GM18873 (cell line): ENCODE results near the gene GSE1.

Experiments
- ATAC-seq: cut with Tn5 transposase; IDR thresholded peaks from one replicate; pipeline ENCODE4 v1.9.1; 2021; ENCODE audit warnings: mild to moderate bottlenecking, moderate library complexity, moderate number of reproducible peaks; ENCODE audit not compliant: unreplicated experiment, low FRiP score

Gene GSE1

GRCh38 chr16:85603203-85603755, 9.8 kb upstream of the GSE1 start:
- no peak for ATAC-seq

- no peak for ATAC-seq
Measured at GRCh38 chr16:85604145-85604705, 8.9 kb upstream of the GSE1 start.

GRCh38 chr16:85605051-85605911, 7.8 kb upstream of the GSE1 start:
- ATAC-seq, result no peak

GRCh38 chr16:85605912-85606841, 6.9 kb upstream of the GSE1 start:
- ATAC-seq, result no peak

- ATAC-seq, result no peak
Measured at GRCh38 chr16:85606904-85607303, 6.2 kb upstream of the GSE1 start.

GRCh38 chr16:85607321-85607765, 5.8 kb upstream of the GSE1 start:
- ATAC-seq, result no peak

- ATAC-seq, result no peak
Measured at GRCh38 chr16:85607796-85608514, 5.2 kb upstream of the GSE1 start.

GRCh38 chr16:85608515-85608885, 4.6 kb upstream of the GSE1 start:
- ATAC-seq, result no peak

- no peak for ATAC-seq
Measured at GRCh38 chr16:85608887-85609286, 4.2 kb upstream of the GSE1 start.

- ATAC-seq, result no peak
Measured at GRCh38 chr16:85609539-85609938, 3.6 kb upstream of the GSE1 start.

- ATAC-seq, result no peak
Measured at GRCh38 chr16:85610059-85610445, 3.1 kb upstream of the GSE1 start.

- ATAC-seq, result no peak
Measured at GRCh38 chr16:85610446-85611193, 2.5 kb upstream of the GSE1 start.

GRCh38 chr16:85611194-85611443, 2.0 kb upstream of the GSE1 start:
- ATAC-seq, result no peak

- no peak for ATAC-seq
Measured at GRCh38 chr16:85611444-85612190, 1.5 kb upstream of the GSE1 start.

- no peak for ATAC-seq
Measured at GRCh38 chr16:85612191-85612800, 826 bp upstream of the GSE1 start.

- no peak for ATAC-seq
Measured at GRCh38 chr16:85613604-85614337, 649 bp downstream of the GSE1 start.

- no peak for ATAC-seq
Measured at GRCh38 chr16:85614338-85615013, 1.4 kb downstream of the GSE1 start.
